SW480 (cell line): ENCODE data around the gene SEC14L1.
"Not testable (repeated sequence)": the region's sequence is repeated elsewhere in the genome, so short reads cannot be mapped to it uniquely, and the experiment has no call there.

Source experiments
- DNase-seq: peaks from one replicate; pipeline ENCODE4 v3.0.0-alpha.2; 2016; ENCODE audit warnings: low spot score

SEC14L1 gene

GRCh38 chr17:77116371-77116860, 24.4 kb upstream of the SEC14L1 start:
- DNase-seq = no peak

DNA sequence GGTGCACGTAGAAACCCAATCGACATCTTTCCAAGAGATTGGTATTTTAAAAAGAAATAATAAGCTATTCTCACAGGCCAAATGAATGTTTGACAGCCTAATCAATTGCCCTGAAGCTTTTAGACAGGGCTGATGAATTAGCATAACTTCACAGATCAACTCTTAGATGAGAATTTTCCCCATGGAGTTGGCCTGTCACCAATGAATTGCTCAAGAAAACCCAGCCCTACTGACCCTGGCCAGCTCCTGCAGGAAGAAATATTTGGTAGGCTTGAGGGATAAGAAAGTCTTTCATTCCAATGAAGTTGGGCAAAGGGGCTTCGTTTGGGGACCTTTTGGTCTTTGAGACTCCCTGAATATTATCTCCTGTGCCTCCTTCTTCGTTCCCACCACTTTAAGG, 23.4 kb upstream of the SEC14L1 start:
- no peak for DNase-seq

GRCh38 chr17:77118251-77118928, 22.4 kb upstream of the SEC14L1 start:
- DNase-seq = no peak

DNA sequence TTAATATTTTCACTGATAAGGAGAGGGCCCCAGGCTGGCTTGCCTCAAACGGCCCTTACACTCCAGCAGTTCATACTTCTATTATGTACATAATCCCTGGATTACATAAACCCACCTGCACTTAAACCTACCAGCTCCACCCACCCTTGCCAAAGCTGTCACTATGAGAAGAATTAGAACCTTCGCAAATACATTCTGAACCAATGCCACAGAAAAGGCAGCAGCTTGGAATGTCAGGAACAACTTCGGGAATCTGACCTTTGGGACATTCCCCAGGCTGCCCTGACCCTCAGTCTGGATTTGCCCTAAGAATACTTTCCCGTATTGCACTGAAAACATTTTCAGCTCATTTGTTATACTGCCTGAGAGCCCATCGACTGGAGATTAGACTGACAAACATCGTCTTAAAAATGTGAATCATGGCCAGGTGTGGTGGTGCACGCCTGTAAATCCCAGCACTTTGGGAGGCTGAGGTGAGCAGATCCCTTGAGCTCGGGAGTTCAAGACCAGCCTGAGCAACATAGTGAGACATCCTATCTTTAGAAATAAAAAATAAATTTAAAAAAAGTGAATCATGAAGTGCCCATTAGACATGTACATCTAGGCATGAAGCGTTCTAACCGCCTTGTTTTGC, 21.0 kb upstream of the SEC14L1 start:
- no peak for DNase-seq

DNA sequence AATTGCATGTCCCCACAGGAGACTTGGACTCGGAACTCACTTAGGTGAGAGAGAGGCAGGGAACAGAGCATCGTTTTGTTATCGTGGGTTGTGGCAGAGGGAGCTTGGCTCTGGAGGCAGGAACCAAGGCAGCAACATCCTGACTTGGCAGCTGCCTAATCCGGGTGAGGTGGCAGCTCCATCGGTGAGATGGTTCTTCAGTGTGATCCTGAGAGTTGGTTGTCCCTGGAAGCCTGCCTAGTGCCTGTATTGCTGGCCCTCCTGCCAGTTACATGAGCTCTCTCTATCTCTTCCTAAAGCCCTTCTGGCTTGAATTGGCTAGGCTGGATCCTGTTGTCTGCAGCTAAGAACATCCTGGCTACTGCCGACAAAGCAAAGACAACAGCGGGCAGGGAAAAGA, 19.9 kb upstream of the SEC14L1 start:
- no peak for DNase-seq

GRCh38 chr17:77124192-77124889, 16.4 kb upstream of the SEC14L1 start:
- DNase-seq = peak; percentile 83

GRCh38 chr17:77125432-77125901, 15.3 kb upstream of the SEC14L1 start:
- peak; percentile 96 for DNase-seq

DNA sequence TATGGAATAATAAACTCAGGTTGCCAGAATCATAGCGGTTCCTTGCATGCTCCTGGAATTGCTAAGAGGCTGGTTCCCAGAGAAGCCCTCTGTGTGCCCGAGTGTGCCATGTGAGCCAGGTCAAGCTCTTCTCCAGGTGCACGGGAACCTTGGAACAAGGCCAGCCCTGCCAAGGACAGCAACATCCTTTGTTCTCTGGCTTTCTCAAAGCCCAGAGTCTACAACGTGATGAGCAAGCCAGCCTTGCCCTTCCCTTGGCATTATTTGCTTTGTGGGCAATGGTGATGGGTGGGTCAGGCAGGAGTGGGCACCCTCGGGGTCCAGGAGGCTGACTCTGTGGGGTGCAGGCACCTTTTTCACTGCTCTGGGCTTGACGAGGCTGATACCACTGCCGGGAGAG, 14.2 kb upstream of the SEC14L1 start:
- peak; percentile 85 for DNase-seq

GRCh38 chr17:77127735-77128361, 12.9 kb upstream of the SEC14L1 start:
- no peak for DNase-seq

GRCh38 chr17:77128896-77129567, 11.7 kb upstream of the SEC14L1 start:
- no peak for DNase-seq

DNA sequence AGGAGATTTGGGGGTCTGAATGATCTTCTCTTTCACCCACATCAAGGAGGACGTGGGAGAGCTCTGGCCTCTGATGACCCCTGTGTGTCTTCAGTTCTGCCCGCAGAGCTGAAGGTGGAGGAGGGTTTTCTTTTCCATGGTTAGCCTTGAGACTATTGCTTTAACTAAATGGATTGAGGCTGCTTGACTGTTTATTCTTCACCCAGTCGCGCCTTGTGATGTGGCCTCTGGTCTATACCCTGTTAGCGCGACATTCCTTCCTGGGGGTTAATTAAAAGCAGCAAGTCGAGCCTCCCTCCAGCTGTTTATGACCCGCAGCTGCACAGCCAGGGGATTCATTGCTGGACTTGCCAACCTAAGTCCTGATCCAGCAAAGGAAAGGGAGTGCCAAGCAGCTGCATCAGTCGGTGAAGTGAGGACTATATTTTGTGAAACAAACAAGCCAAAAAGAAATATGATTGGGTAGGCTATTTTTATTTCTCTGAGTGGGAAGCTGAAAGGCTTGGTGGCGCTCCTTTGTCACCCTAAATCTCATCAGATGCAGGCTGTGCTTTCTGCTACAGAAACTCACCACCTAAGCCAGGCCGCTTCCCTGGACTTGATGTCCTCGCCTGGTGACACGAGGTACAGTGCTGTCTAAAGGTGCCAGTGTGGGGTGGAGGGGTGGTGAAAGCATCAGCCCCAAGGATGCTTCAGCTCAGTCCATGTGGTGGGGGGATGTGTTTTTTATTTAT, 11.0 kb upstream of the SEC14L1 start:
- peak; percentile 64 for DNase-seq

DNA sequence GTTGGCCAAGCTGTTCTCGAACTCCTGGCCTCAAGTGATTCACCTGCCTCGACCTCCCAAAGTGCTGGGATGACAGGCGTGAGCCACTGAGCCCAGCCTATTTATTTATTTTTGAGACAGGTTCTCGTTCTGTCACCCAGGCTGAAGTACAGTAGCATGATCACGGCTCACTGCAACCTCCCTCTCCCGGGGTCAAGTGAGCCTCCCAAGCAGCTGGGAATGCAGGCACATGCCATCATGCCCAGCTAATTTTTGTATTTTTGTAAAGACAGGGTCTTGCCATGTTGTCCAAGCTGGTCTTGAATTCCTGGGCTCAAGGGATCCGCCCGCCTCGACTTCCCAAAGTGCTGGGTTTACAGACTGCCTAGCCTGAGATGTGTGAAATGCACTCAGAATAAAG, 10.2 kb upstream of the SEC14L1 start:
- no peak for DNase-seq

DNA sequence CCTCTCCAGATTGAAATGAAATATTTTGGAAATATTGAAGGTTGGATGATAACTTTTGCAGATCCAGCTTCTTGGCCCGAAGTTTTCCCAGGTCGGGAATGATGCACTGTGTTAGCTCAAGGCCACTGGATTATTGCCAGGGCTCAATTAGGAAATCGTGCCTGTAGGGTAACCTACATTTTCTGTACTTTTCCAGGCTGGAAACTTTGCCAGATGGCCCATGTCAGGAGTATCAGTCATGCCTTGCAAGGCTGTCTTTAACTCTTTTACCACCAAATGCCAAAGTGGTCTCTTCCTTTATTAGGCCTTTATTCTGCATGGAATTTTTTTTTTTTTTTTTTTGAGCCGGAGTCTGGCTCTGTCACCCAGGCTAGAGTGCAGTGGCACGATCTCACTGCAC, 8.9 kb upstream of the SEC14L1 start:
- DNase-seq = no peak

- no peak for DNase-seq
Measured at GRCh38 chr17:77132411-77133086, 8.2 kb upstream of the SEC14L1 start.

- no peak for DNase-seq
Measured at GRCh38 chr17:77133087-77133638, 7.6 kb upstream of the SEC14L1 start.

- DNase-seq = no peak
Measured at GRCh38 chr17:77136420-77136767, 4.4 kb upstream of the SEC14L1 start.

GRCh38 chr17:77137111-77137510, 3.7 kb upstream of the SEC14L1 start:
- DNase-seq = no peak

GRCh38 chr17:77137886-77138285, 2.9 kb upstream of the SEC14L1 start:
- DNase-seq = not testable (repeated sequence)

GRCh38 chr17:77140166-77140877, 447 bp upstream of the SEC14L1 start:
- peak; percentile 96 for DNase-seq
